CD8-positive, alpha-beta memory T cell (primary cell): ENCODE data around the gene TBCE. TPM values are rescaled to one million over a fixed set of nuclear protein-coding genes. Genes with fewer than 3 reads are reported as not detected.
A peak's percentile ranks its signal among the peaks of the same experiment; 100 is the strongest.

Experiments
- CTCF ChIA-PET: fragments of 350-600 bp; sonication (Branson Sonifier 250); formaldehyde crosslinking; loops from one replicate; lab custom pipeline; 2021; ENCODE audit warnings: antibody characterized with exemption; lab: Charles Lee
- POLR2A ChIA-PET: fragments of 350-600 bp; sonication (Branson Sonifier 250); formaldehyde crosslinking; loops from one replicate; lab custom pipeline; 2021; ENCODE audit warnings: antibody characterized with exemption; lab: Charles Lee
- DNase-seq, 5 donors: peaks; one replicate each; pipeline versions ENCODE4 v3.0.0 to v3.0.0-alpha.2; 2020 to 2022; ENCODE audit warnings: mixed read lengths in 1 of 5
- H3K27ac ChIP-seq: one replicate; pipeline ENCODE4 v1.7.0; 2013; ENCODE audit warnings: low read depth, mild to moderate bottlenecking, low read length, moderate library complexity
- H3K27me3 ChIP-seq: 2 replicates; pipeline ENCODE4 v1.7.0; 2013; ENCODE audit warnings: low read length, mild to moderate bottlenecking; ENCODE audit not compliant: insufficient read depth, poor library complexity, severe bottlenecking
- H3K36me3 ChIP-seq: 2 replicates; pipeline ENCODE4 v1.7.0; 2013; ENCODE audit warnings: mild to moderate bottlenecking, low read length, moderate library complexity; ENCODE audit not compliant: insufficient read depth
- H3K4me1 ChIP-seq: 2 replicates; pipeline ENCODE4 v1.7.0; 2013; ENCODE audit warnings: mild to moderate bottlenecking, low read length, moderate library complexity; ENCODE audit not compliant: insufficient read depth
- H3K4me3 ChIP-seq: 2 replicates; pipeline ENCODE4 v1.7.0; 2013; ENCODE audit warnings: mild to moderate bottlenecking, low read length
- H3K9me3 ChIP-seq: 2 replicates; pipeline ENCODE4 v1.7.0; 2013; ENCODE audit warnings: mild to moderate bottlenecking, low read length
- H3K27ac Mint-ChIP-seq, 8 donors: one replicate each; pipeline ENCODE4 v1.8.0; 2020 to 2021; ENCODE audit warnings: mixed read lengths in 8 of 8, mild to moderate bottlenecking in 6 of 8, inconsistent platforms in 3 of 8, moderate library complexity in 3 of 8
- H3K27me3 Mint-ChIP-seq, 2 donors: one replicate each; pipeline ENCODE4 v1.8.0; 2020 to 2021; ENCODE audit warnings: mixed read lengths in 2 of 2, mild to moderate bottlenecking in 1 of 2, moderate library complexity in 1 of 2
- H3K36me3 Mint-ChIP-seq, 3 donors: one replicate each; pipeline ENCODE4 v1.8.0; 2020 to 2021; ENCODE audit warnings: mixed read lengths in 3 of 3, inconsistent platforms in 1 of 3, mild to moderate bottlenecking in 1 of 3
- H3K4me1 Mint-ChIP-seq, 3 donors: one replicate each; pipeline ENCODE4 v1.8.0; 2020 to 2021; ENCODE audit warnings: mixed read lengths in 3 of 3, inconsistent platforms in 1 of 3, mild to moderate bottlenecking in 1 of 3
- H3K4me3 Mint-ChIP-seq, 7 donors: one replicate each; pipeline ENCODE4 v1.8.0; 2020 to 2021; ENCODE audit warnings: mixed read lengths in 7 of 7, mild to moderate bottlenecking in 6 of 7, moderate library complexity in 4 of 7, inconsistent platforms in 2 of 7
- H3K9me3 Mint-ChIP-seq, 5 donors: one replicate each; pipeline ENCODE4 v1.8.0; 2020 to 2022; ENCODE audit warnings: mixed read lengths in 5 of 5, mild to moderate bottlenecking in 3 of 5, moderate library complexity in 2 of 5, inconsistent platforms in 1 of 5
- polyA plus RNA-seq: library from polyadenylated mRNA; unstranded; fragments of 300-500 nt; fragmentation: Illumina TruSeq; gene quantifications from one replicate; pipeline ENCODE4 v1.2.3, GENCODE V29; 2021
- total RNA-seq, 2 experiments: library from RNA; stranded (reverse); gene quantifications; one replicate each; pipeline ENCODE4 v1.2.3, GENCODE V29; 2021

The TBCE gene
- total and polyA plus RNA-seq, 3 experiments from 2014 or later = 15.5 to 25.7 (median 19.4) TPM

DNA sequence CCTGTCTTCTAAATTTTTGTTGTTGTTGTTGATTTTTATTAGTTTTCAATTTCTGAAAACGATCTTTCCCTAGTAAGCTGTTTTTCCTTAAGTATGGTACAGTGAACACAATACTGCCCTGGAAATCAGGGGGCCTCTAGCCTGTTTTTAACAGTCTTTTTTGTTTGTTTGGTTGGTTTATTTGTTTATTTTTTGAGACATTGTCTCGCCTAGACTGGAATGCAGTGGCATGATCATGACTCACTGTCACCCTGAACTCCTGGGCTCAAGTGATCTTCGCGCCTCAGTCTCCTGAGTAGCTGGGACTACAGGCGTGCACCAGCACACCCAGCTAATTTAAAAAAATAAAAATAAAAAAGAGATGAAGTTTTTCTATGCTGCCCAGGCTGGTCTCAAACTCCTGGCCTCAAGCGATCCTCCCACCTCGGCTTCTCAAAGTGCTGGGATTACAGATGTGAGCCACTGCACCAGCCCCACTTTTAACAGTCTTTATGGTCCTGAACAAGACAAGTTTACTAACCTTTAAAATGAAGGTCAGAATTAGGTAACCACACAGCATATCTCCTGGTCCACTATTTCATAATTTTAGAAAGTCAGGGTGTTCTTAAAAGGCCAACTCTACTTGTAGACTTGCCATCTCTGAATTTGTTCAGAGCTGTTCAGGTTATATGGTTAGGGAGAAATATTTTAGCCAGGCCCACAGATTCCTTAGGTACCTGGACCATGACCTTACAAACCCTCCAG lies 35.4 kb downstream of the TBCE start:
- peaks cover 5 to 12% (median 8%) of the 10 kb centered on the region in 3 donors for H3K4me1 Mint-ChIP-seq
- no peaks in the 10 kb centered on the region for H3K27me3 ChIP-seq
- no peak overlapping the region for H3K27ac Mint-ChIP-seq
- H3K27me3 Mint-ChIP-seq = no peaks in the 10 kb centered on the region
- H3K36me3 ChIP-seq = no peaks in the 10 kb centered on the region
- no peaks in the 10 kb centered on the region for H3K9me3 ChIP-seq
- H3K27ac ChIP-seq = no peak overlapping the region
- CTCF ChIA-PET = no interaction called here
- H3K4me1 ChIP-seq = no peaks in the 10 kb centered on the region
- DNase-seq = no peak
- H3K36me3 Mint-ChIP-seq = peaks cover 0 to 25% (median 6%) of the 10 kb centered on the region in 3 donors
- no peaks in the 10 kb centered on the region for H3K9me3 Mint-ChIP-seq
- H3K4me3 ChIP-seq = no peak overlapping the region
- H3K4me3 Mint-ChIP-seq = no peak overlapping the region
- POLR2A ChIA-PET = no interaction called here

- H3K27ac ChIP-seq = no peak overlapping the region
- peaks cover 0 to 29% (median 6%) of the 10 kb centered on the region in 3 donors for H3K36me3 Mint-ChIP-seq
- H3K27me3 Mint-ChIP-seq = no peaks in the 10 kb centered on the region
- H3K9me3 Mint-ChIP-seq = no peaks in the 10 kb centered on the region
- CTCF ChIA-PET = interaction anchor here (1.1 kb wide), 1 partner anchor 13 kb away, joined by 3 read pairs; no protein-coding TSS in a partner anchor
- no peaks in the 10 kb centered on the region for H3K36me3 ChIP-seq
- no peaks in the 10 kb centered on the region for H3K4me1 ChIP-seq
- POLR2A ChIA-PET = no interaction called here
- no peaks in the 10 kb centered on the region for H3K9me3 ChIP-seq
- H3K27ac Mint-ChIP-seq = no peak overlapping the region
- peaks cover 4 to 16% (median 13%) of the 10 kb centered on the region in 3 donors for H3K4me1 Mint-ChIP-seq
- DNase-seq = no peak
- H3K4me3 ChIP-seq = no peak overlapping the region
- H3K4me3 Mint-ChIP-seq = no peak overlapping the region
- H3K27me3 ChIP-seq = no peaks in the 10 kb centered on the region
Measured at GRCh38 chr1:235403593-235403992, 36.4 kb downstream of the TBCE start.

GRCh38 chr1:235404190-235404589 lies 37.0 kb downstream of the TBCE start:
- H3K27ac ChIP-seq = no peak overlapping the region
- H3K9me3 ChIP-seq = no peaks in the 10 kb centered on the region
- no peaks in the 10 kb centered on the region for H3K4me1 ChIP-seq
- Mint-ChIP-seq H3K4me3 (no peak overlapping the region), H3K27ac (peak overlapping the region in 1 of 8 donors; percentile 61), H3K27me3 (no peaks in the 10 kb centered on the region), H3K36me3 (peaks cover 0 to 29% (median 6%) of the 10 kb centered on the region in 3 donors), H3K9me3 (no peaks in the 10 kb centered on the region), H3K4me1 (peaks cover 4 to 16% (median 15%) of the 10 kb centered on the region in 3 donors)
- DNase-seq = no peak
- ChIA-PET CTCF (interaction anchor here (0.7 to 1.1 kb wide), 2 partner anchors 13 to 194 kb away, joined by 3 read pairs; no protein-coding TSS in a partner anchor), POLR2A (no interaction called here)
- H3K4me3 ChIP-seq = no peak overlapping the region
- no peaks in the 10 kb centered on the region for H3K27me3 ChIP-seq
- no peaks in the 10 kb centered on the region for H3K36me3 ChIP-seq

DNA sequence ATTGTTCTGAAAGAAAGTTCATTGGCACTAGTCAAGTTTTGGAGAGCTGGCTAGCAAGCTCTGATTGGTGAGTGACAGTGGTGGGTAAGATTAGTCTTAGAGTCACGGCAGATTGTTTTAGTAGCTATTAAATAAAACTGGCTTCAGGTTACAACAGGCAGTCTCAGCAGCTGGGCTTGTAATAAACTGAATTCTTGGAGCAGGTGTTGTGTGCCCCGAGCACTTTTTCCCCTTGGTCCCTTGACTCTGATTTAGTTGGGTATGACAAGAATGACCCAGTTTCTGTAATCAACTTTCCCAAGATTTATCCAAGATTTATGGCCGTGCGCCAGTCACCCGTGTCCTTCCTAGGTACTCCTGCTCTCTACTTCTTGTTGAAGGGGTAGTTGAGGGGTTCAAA lies 40.2 kb downstream of the TBCE start:
- no peaks in the 10 kb centered on the region for H3K27me3 Mint-ChIP-seq
- H3K4me1 Mint-ChIP-seq = peaks cover 6 to 20% (median 10%) of the 10 kb centered on the region in 3 donors
- Histone ChIP-seq H3K4me1 (no peaks in the 10 kb centered on the region), H3K27me3 (no peaks in the 10 kb centered on the region), H3K36me3 (no peaks in the 10 kb centered on the region), H3K27ac (no peak overlapping the region), H3K9me3 (no peaks in the 10 kb centered on the region), H3K4me3 (no peak overlapping the region)
- no peak for DNase-seq
- peaks cover 0 to 22% (median 3%) of the 10 kb centered on the region in 3 donors for H3K36me3 Mint-ChIP-seq
- POLR2A ChIA-PET = no interaction called here
- peak overlapping the region in 2 of 8 donors; percentile 27 to 56 for H3K27ac Mint-ChIP-seq
- CTCF ChIA-PET = no interaction called here
- H3K9me3 Mint-ChIP-seq = no peaks in the 10 kb centered on the region
- no peak overlapping the region for H3K4me3 Mint-ChIP-seq

- POLR2A ChIA-PET = no interaction called here
- Mint-ChIP-seq H3K9me3 (no peaks in the 10 kb centered on the region), H3K4me1 (peaks cover 6 to 20% (median 10%) of the 10 kb centered on the region in 3 donors), H3K36me3 (peaks cover 0 to 14% (median 3%) of the 10 kb centered on the region in 3 donors), H3K27ac (peak overlapping the region in 2 of 8 donors; percentile 1 to 8), H3K4me3 (no peak overlapping the region), H3K27me3 (no peaks in the 10 kb centered on the region)
- Histone ChIP-seq H3K27ac (no peak overlapping the region), H3K36me3 (no peaks in the 10 kb centered on the region), H3K9me3 (no peaks in the 10 kb centered on the region), H3K27me3 (no peaks in the 10 kb centered on the region), H3K4me1 (no peaks in the 10 kb centered on the region), H3K4me3 (no peak overlapping the region)
- CTCF ChIA-PET = interaction anchor here (0.6 to 1.0 kb wide), 3 partner anchors 36 to 155 kb away, joined by 3 read pairs; partner anchors contain the start of gene B3GALNT2
- DNase-seq = no peak
Measured at GRCh38 chr1:235408503-235408960, 41.3 kb downstream of the TBCE start.

- Mint-ChIP-seq H3K9me3 (no peaks in the 10 kb centered on the region), H3K36me3 (peaks cover 0 to 11% (median 3%) of the 10 kb centered on the region in 3 donors), H3K27me3 (no peaks in the 10 kb centered on the region), H3K27ac (peak overlapping the region in 2 of 8 donors; percentile 53 to 54), H3K4me3 (no peak overlapping the region), H3K4me1 (peaks cover 6 to 20% (median 10%) of the 10 kb centered on the region in 3 donors)
- Histone ChIP-seq H3K4me3 (no peak overlapping the region), H3K4me1 (no peaks in the 10 kb centered on the region), H3K27me3 (no peaks in the 10 kb centered on the region), H3K9me3 (no peaks in the 10 kb centered on the region), H3K27ac (no peak overlapping the region), H3K36me3 (no peaks in the 10 kb centered on the region)
- ChIA-PET CTCF (interaction anchor here (1.0 kb wide), 1 partner anchor 156 kb away, joined by 3 read pairs; no protein-coding TSS in a partner anchor), POLR2A (interaction anchor here (0.6 kb wide), 1 partner anchor 266 kb away, joined by 5 read pairs; no protein-coding TSS in a partner anchor)
- no peak for DNase-seq
Measured at GRCh38 chr1:235409042-235409820, 42.0 kb downstream of the TBCE start.

GRCh38 chr1:235410467-235410866 lies 43.2 kb downstream of the TBCE start:
- peaks cover 0 to 20% (median 4%) of the 10 kb centered on the region in 3 donors for H3K36me3 Mint-ChIP-seq
- Histone ChIP-seq H3K27ac (no peak overlapping the region), H3K9me3 (no peaks in the 10 kb centered on the region), H3K36me3 (no peaks in the 10 kb centered on the region), H3K4me3 (no peak overlapping the region), H3K4me1 (no peaks in the 10 kb centered on the region), H3K27me3 (no peaks in the 10 kb centered on the region)
- POLR2A ChIA-PET = interaction anchor here (0.5 kb wide), 1 partner anchor 173 kb away, joined by 6 read pairs; no protein-coding TSS in a partner anchor
- H3K9me3 Mint-ChIP-seq = no peaks in the 10 kb centered on the region
- H3K4me1 Mint-ChIP-seq = peaks cover 8 to 20% (median 13%) of the 10 kb centered on the region in 3 donors
- DNase-seq = no peak
- H3K27ac Mint-ChIP-seq = peak overlapping the region in 3 of 8 donors; percentile 23 to 70 (median 41)
- no peak overlapping the region for H3K4me3 Mint-ChIP-seq
- no peaks in the 10 kb centered on the region for H3K27me3 Mint-ChIP-seq
- CTCF ChIA-PET = no interaction called here
